ENCODE measurements around the gene BHLHE23. TPM values are rescaled to one million over a fixed set of nuclear protein-coding genes. Genes with fewer than 3 reads are reported as not detected.
"Not testable (repeated sequence)": the region's sequence is repeated elsewhere in the genome, so short reads cannot be mapped to it uniquely, and the experiment has no call there.

The BHLHE23 gene
- total RNA-seq, 3 donors from 2014 or later = not detected

DNA sequence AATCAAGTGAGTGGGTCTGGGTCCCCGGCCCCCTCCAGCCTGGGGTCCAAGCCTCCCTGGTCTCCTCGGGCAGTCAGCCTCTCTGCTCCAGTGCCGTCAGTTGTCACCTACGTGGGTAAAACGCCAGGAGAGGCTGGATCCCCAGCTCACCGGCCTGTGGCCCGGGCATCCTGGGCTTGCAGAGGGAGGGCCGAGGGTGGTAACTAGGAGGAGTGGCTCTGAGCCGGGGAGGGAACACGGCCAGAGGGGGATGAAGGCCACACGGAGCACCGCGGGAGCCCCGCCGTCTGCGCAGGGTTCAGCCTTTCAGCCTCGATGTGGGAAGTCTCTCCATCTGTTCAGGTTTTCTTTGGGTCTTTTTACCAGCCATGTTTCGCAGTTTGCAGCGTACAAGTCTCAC is 29.5 kb upstream of the BHLHE23 start:
- no peak for DNase-seq (ENCODE audit: low spot score in 2 of 2)
- H3K4me3 ChIP-seq = no peak overlapping the region
- H3K27ac ChIP-seq = no peak overlapping the region
- intact Hi-C loops (cut with DNase I; ENCODE audit: low total_unique reads) = no loop called here
- TF ChIP-seq POLR2AphosphoS5 (IDR thresholded peaks at IDR 0.05) = no peak
- TF ChIP-seq POLR2A (IDR thresholded peaks at IDR 0.05) = no peak
- H3K36me3 ChIP-seq = no peaks in the 10 kb centered on the region
- H3K9me3 ChIP-seq = no peaks in the 10 kb centered on the region
- H3K27me3 ChIP-seq = peaks cover 0 to 76% of the 10 kb centered on the region in 2 donors
- H3K4me1 ChIP-seq = no peaks in the 10 kb centered on the region

GRCh38 chr20:63035603-63036185 is 28.9 kb upstream of the BHLHE23 start:
- intact Hi-C loops (cut with DNase I; ENCODE audit: low total_unique reads) = no loop called here
- no peak for TF ChIP-seq POLR2A (IDR thresholded peaks at IDR 0.05)
- no peak for TF ChIP-seq POLR2AphosphoS5 (IDR thresholded peaks at IDR 0.05)
- no peak for TF ChIP-seq CTCF (IDR thresholded peaks at IDR 0.05)
- no peak overlapping the region for H3K4me3 ChIP-seq
- no peaks in the 10 kb centered on the region for H3K36me3 ChIP-seq
- no peak overlapping the region for H3K27ac ChIP-seq
- H3K9me3 ChIP-seq = no peaks in the 10 kb centered on the region
- peaks cover 0 to 81% of the 10 kb centered on the region in 2 donors for H3K27me3 ChIP-seq
- no peaks in the 10 kb centered on the region for H3K4me1 ChIP-seq
- DNase-seq (ENCODE audit: low spot score in 2 of 2) = no peak

- H3K4me1 ChIP-seq; H3K4me3 ChIP-seq; H3K36me3 ChIP-seq; H3K27ac ChIP-seq; H3K9me3 ChIP-seq; intact Hi-C loops (cut with DNase I; ENCODE audit: low total_unique reads); DNase-seq (ENCODE audit: low spot score in 2 of 2): not testable (repeated sequence)
- H3K27me3 ChIP-seq = peaks cover 0 to 81% of the 10 kb centered on the region in 2 donors
Observed at GRCh38 chr20:63034710-63035602, 28.2 kb upstream of the BHLHE23 start.

DNA sequence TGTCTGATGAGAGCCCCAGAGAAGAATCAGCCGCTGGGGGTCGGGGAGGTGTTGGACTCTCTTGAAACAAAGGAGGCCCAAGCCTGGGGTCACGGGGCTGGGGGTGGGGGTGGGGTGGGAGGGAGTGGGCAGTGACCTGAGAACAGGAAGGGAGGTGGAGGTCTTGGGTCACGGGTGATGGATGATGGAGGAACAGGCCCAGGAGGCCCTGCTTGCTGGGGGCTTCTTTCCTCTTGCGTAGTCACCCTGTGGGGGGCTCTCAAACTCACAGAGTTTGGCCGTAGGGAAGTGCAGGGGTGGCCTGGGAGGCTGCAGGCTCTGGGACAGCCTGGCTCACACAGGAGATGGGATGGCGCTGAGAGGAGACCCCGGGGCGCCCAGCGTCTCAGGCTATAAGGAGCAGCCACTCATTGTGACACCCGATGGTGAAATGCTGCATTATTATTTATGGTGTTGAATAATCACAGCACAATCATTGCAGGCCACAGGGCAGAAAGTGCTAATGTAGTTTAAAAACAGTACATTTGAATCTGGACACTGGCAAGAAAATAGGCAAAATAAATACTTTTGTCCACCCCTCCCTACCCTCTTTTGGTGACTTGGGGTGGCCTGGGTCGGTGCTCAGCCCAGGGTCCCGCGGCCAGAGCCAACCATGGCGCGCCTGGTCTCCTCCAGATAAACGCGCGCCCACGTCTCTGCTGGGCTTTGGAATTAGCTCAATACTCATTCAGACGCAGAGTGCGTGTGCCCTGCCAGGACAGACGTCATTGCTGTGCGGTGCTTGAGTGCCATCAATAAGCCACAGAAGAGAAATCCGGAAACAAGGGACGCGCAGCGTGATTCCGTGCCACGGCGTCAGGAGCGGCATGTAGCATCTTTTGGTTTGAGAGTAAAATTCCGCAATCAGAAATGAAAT is 27.3 kb upstream of the BHLHE23 start:
- Histone ChIP-seq H3K4me1 (no peaks in the 10 kb centered on the region), H3K27me3 (peaks cover 4 to 79% of the 10 kb centered on the region in 2 donors), H3K4me3 (no peak overlapping the region), H3K36me3 (no peaks in the 10 kb centered on the region), H3K27ac (no peak overlapping the region), H3K9me3 (no peaks in the 10 kb centered on the region)
- no peak for TF ChIP-seq POLR2AphosphoS5 (IDR thresholded peaks at IDR 0.05)
- DNase-seq (ENCODE audit: low spot score in 2 of 2) = no peak
- intact Hi-C loops (cut with DNase I; ENCODE audit: low total_unique reads) = no loop called here

DNA sequence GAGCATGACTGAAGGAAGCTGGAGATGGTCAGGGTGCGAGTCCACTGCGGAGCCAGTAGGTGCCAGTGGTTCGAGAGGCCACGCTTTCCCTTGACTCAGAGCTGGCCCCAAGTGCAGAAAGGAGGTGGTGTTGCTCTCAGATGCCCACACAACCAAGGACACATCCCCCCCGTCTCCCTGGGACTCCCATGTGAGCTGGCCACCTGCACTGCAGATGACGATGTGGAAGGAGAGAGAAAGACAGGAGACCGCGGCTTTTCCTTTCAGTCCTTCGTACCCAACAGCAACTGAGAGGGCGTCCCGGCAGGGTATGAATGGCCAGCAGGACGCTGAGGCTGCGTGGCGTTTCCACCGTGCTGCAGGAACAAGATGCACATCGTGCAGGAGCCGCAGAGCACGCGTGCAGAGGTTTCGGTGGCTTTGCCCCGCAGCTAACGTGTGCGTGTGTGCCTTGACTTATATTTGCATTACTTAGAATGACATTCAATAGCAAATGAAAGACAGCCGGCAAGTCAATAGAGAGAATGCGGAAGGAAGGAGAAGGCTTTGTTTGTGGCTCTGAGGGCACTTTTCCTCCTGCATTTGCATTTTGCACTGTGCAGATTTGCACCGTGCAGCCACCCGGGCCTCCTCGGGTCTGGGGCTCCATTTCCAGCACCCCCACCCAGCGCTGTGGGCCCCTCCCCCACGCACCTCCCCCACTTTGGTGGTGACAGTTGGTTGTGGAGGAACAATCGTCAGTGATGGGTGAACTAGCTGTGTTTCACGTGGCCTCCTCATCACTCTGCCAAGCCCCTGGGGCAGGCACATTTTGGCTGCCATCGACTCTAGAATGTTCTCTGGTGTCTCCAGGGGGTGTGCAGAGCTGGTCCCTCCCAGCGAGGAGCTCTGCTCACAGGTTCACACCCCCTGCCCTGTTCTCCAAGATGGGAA is 26.4 kb upstream of the BHLHE23 start:
- DNase-seq (ENCODE audit: low spot score in 2 of 2) = no peak
- Histone ChIP-seq H3K9me3 (no peaks in the 10 kb centered on the region), H3K27ac (no peak overlapping the region), H3K4me3 (peak overlapping the region in 1 of 3 donors; percentile 22), H3K4me1 (no peaks in the 10 kb centered on the region), H3K27me3 (peaks cover 4 to 82% of the 10 kb centered on the region in 2 donors), H3K36me3 (no peaks in the 10 kb centered on the region)
- intact Hi-C loops (cut with DNase I; ENCODE audit: low total_unique reads) = no loop called here
- TF ChIP-seq POLR2AphosphoS5 (IDR thresholded peaks at IDR 0.05) (no peak), CTCF (IDR thresholded peaks at IDR 0.05) (no peak), POLR2A (IDR thresholded peaks at IDR 0.05) (no peak)
